Measurements from ENCODE around the gene GRHL3.

DNA sequence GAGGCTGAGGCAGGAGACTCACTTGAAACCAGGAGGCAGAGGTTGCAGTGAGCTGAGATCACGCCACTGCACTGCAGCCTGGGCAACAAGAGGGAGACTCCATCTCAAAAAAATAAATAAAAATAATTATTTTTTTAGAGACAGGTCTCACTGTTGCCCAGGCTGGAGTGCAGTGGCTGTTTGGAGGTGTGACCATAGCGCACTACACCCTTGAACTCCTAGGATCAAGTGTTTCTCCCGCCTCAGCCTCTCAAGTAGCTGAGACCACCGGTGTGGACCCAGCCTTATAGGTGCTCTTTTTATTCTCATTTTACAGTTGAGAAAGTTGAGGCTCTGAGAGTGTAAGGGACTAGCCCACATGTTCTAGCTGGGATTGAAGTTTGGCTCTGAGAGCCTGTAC lies 15.6 kb upstream of the GRHL3 start:
- TF ChIP-seq CTCF (IDR thresholded peaks at IDR 0.05) = no peak
- TF ChIP-seq EZH2 (IDR thresholded peaks at IDR 0.05) = no peak
- no peak for TF ChIP-seq EZH2phosphoT487 (IDR thresholded peaks at IDR 0.05)

All from neural progenitor cell (in vitro differentiated cells).